Measurements from ENCODE around the gene FKBP6. TPM values are rescaled to one million over a fixed set of nuclear protein-coding genes. Genes with fewer than 3 reads are reported as not detected.

Gene FKBP6
- total and polyA plus RNA-seq, 8 donors, result 0.18 to 0.91 (median 0.34) TPM; not detected in 2

- TF ChIP-seq CTCF (IDR thresholded peaks at IDR 0.05), result no peak
- intact Hi-C loops (cut with DNase I), result loop anchor here in 1 of 2 donors (10.0 kb wide), 1 partner anchor 101 kb away; no protein-coding TSS in a partner anchor
- H3K4me1 ChIP-seq, result no peaks in the 10 kb centered on the region
- H3K4me3 ChIP-seq, result no peak overlapping the region
- ATAC-seq (no peak), DNase-seq (no peak)
- H3K36me3 ChIP-seq, result no peaks in the 10 kb centered on the region
- no peak overlapping the region for H3K27ac ChIP-seq
- H3K27me3 ChIP-seq, result peaks cover 0 to 7% of the 10 kb centered on the region in 2 donors
- no peaks in the 10 kb centered on the region for H3K9me3 ChIP-seq
Measured at GRCh38 chr7:73343671-73344380, 15.9 kb downstream of the FKBP6 start.

GRCh38 chr7:73345538-73345937, 17.6 kb downstream of the FKBP6 start:
- Histone ChIP-seq H3K27ac (no peak overlapping the region), H3K4me3 (no peak overlapping the region), H3K27me3 (peaks cover 0 to 7% of the 10 kb centered on the region in 2 donors), H3K9me3 (no peaks in the 10 kb centered on the region), H3K4me1 (no peaks in the 10 kb centered on the region), H3K36me3 (no peaks in the 10 kb centered on the region)
- no peak for TF ChIP-seq CTCF (IDR thresholded peaks at IDR 0.05)
- DNase-seq, result no peak
- intact Hi-C loops (cut with DNase I), result loop anchor here in 1 of 2 donors (10.0 kb wide), 1 partner anchor 99 kb away; no protein-coding TSS in a partner anchor
- ATAC-seq, result no peak

GRCh38 chr7:73345951-73346350, 18.0 kb downstream of the FKBP6 start:
- ATAC-seq (no peak), DNase-seq (no peak)
- no peaks in the 10 kb centered on the region for H3K4me1 ChIP-seq
- peaks cover 0 to 7% of the 10 kb centered on the region in 2 donors for H3K27me3 ChIP-seq
- H3K4me3 ChIP-seq, result no peak overlapping the region
- intact Hi-C loops (cut with DNase I), result loop anchor here in 1 of 2 donors (10.0 kb wide), 1 partner anchor 99 kb away; no protein-coding TSS in a partner anchor
- no peaks in the 10 kb centered on the region for H3K9me3 ChIP-seq
- TF ChIP-seq CTCF (IDR thresholded peaks at IDR 0.05), result no peak
- H3K27ac ChIP-seq, result no peak overlapping the region
- H3K36me3 ChIP-seq, result no peaks in the 10 kb centered on the region

GRCh38 chr7:73349763-73350162, 21.8 kb downstream of the FKBP6 start:
- Histone ChIP-seq H3K36me3 (no peaks in the 10 kb centered on the region), H3K9me3 (no peaks in the 10 kb centered on the region), H3K4me1 (no peaks in the 10 kb centered on the region), H3K27ac (no peak overlapping the region), H3K27me3 (no peaks in the 10 kb centered on the region), H3K4me3 (no peak overlapping the region)
- intact Hi-C loops (cut with DNase I), result loop anchor here in 1 of 2 donors (10.0 kb wide), 1 partner anchor 95 kb away; no protein-coding TSS in a partner anchor
- TF ChIP-seq CTCF (IDR thresholded peaks at IDR 0.05), result no peak
- ATAC-seq (no peak), DNase-seq (no peak)

GRCh38 chr7:73350306-73351068, 22.5 kb downstream of the FKBP6 start:
- TF ChIP-seq CTCF (IDR thresholded peaks at IDR 0.05), result no peak
- intact Hi-C loops (cut with DNase I), result no loop called here
- DNase-seq, result no peak
- no peak for ATAC-seq
- no peak overlapping the region for H3K27ac ChIP-seq
- H3K4me1 ChIP-seq, result no peaks in the 10 kb centered on the region
- H3K27me3 ChIP-seq, result no peaks in the 10 kb centered on the region
- H3K9me3 ChIP-seq, result no peaks in the 10 kb centered on the region
- H3K36me3 ChIP-seq, result no peaks in the 10 kb centered on the region
- H3K4me3 ChIP-seq, result no peak overlapping the region
